Stimulated activated naive B cell treated with anti-CD40 and anti-IgM and Interleukin-4, amounts not matched to agents 10 μg/mL and 1 μg/mL and 100 μg/mL, for 72 hours (primary cell): ENCODE measurements around the gene STIM1.
"Not testable (repeated sequence)": the region's sequence is repeated elsewhere in the genome, so short reads cannot be mapped to it uniquely, and the experiment has no call there.

Experiments
- ATAC-seq, 2 donors: fragments of 150-1000 bp; cut with Tn5 transposase; replicated peaks; 2 replicates each; pipeline ENCODE4 v1.10.0; 2021; ENCODE audit warnings: moderate library complexity in 1 of 2
- DNase-seq: peaks from one replicate; pipeline ENCODE4 v3.0.0; 2021
- H3K27ac Mint-ChIP-seq: one replicate; pipeline ENCODE4 v1.8.0; 2022; ENCODE audit warnings: mild to moderate bottlenecking, mixed read lengths
- H3K27me3 Mint-ChIP-seq, 2 donors: one replicate each; pipeline ENCODE4 v1.8.0; 2022; ENCODE audit warnings: mixed read lengths in 2 of 2
- H3K36me3 Mint-ChIP-seq, 2 donors: one replicate each; pipeline ENCODE4 v1.8.0; 2022; ENCODE audit warnings: mixed read lengths in 2 of 2, mild to moderate bottlenecking in 1 of 2
- H3K4me1 Mint-ChIP-seq, 2 donors: one replicate each; pipeline ENCODE4 v1.8.0; 2022; ENCODE audit warnings: mixed read lengths in 2 of 2, mild to moderate bottlenecking in 1 of 2
- H3K4me3 Mint-ChIP-seq, 2 donors: one replicate each; pipeline ENCODE4 v1.8.0; 2022; ENCODE audit warnings: mild to moderate bottlenecking in 2 of 2, mixed read lengths in 2 of 2, moderate library complexity in 1 of 2
- H3K9me3 Mint-ChIP-seq, 2 donors: one replicate each; pipeline ENCODE4 v1.8.0; 2022; ENCODE audit warnings: mixed read lengths in 2 of 2, mild to moderate bottlenecking in 1 of 2

The STIM1 gene

GRCh38 chr11:3854660-3854976 is 846 bp upstream of the STIM1 start:
- H3K4me1 Mint-ChIP-seq, result peaks cover 45 to 53% of the 10 kb centered on the region in 2 donors
- H3K9me3 Mint-ChIP-seq, result no peaks in the 10 kb centered on the region
- no peak for DNase-seq
- peak overlapping the region; percentile 97 for H3K27ac Mint-ChIP-seq
- peaks cover 0 to 3% of the 10 kb centered on the region in 2 donors for H3K36me3 Mint-ChIP-seq
- ATAC-seq, result no peak
- H3K27me3 Mint-ChIP-seq, result no peaks in the 10 kb centered on the region
- H3K4me3 Mint-ChIP-seq, result peak overlapping the region; percentile 94 to 96

- no peaks in the 10 kb centered on the region for H3K27me3 Mint-ChIP-seq
- peaks cover 4 to 6% of the 10 kb centered on the region in 2 donors for H3K36me3 Mint-ChIP-seq
- peak; percentile 51 for DNase-seq
- peak overlapping the region; percentile 92 to 98 for H3K4me3 Mint-ChIP-seq
- no peaks in the 10 kb centered on the region for H3K9me3 Mint-ChIP-seq
- ATAC-seq, result peak; percentile 4 to 11
- H3K4me1 Mint-ChIP-seq, result peaks cover 51 to 64% of the 10 kb centered on the region in 2 donors
- H3K27ac Mint-ChIP-seq, result peak overlapping the region; percentile 97
These were observed 486 bp downstream of the STIM1 start for GRCh38 chr11:3855808-3856491.

- Mint-ChIP-seq H3K27ac (peak overlapping the region; percentile 97), H3K4me1 (peaks cover 58 to 75% of the 10 kb centered on the region in 2 donors), H3K27me3 (no peaks in the 10 kb centered on the region), H3K9me3 (no peaks in the 10 kb centered on the region), H3K4me3 (peak overlapping the region; percentile 92 to 98), H3K36me3 (peaks cover 6 to 12% of the 10 kb centered on the region in 2 donors)
- ATAC-seq (no peak), DNase-seq (no peak)
These were observed 1.5 kb downstream of the STIM1 start for GRCh38 chr11:3856856-3857553.

- H3K9me3 Mint-ChIP-seq, result no peaks in the 10 kb centered on the region
- H3K4me3 Mint-ChIP-seq, result peak overlapping the region; percentile 92 to 98
- DNase-seq (no peak), ATAC-seq (no peak)
- H3K27ac Mint-ChIP-seq, result peak overlapping the region; percentile 10
- peaks cover 6 to 14% of the 10 kb centered on the region in 2 donors for H3K36me3 Mint-ChIP-seq
- H3K27me3 Mint-ChIP-seq, result no peaks in the 10 kb centered on the region
- peaks cover 59 to 81% of the 10 kb centered on the region in 2 donors for H3K4me1 Mint-ChIP-seq
These were observed 2.2 kb downstream of the STIM1 start for GRCh38 chr11:3857628-3858027.

GRCh38 chr11:3859373-3859881 is 4.0 kb downstream of the STIM1 start:
- H3K4me3 Mint-ChIP-seq, result peak overlapping the region; percentile 50 to 55
- H3K4me1 Mint-ChIP-seq, result peaks cover 49 to 76% of the 10 kb centered on the region in 2 donors
- DNase-seq, result no peak
- H3K36me3 Mint-ChIP-seq, result peaks cover 6 to 14% of the 10 kb centered on the region in 2 donors
- H3K9me3 Mint-ChIP-seq, result no peaks in the 10 kb centered on the region
- no peak for ATAC-seq
- peak overlapping the region; percentile 47 for H3K27ac Mint-ChIP-seq
- no peaks in the 10 kb centered on the region for H3K27me3 Mint-ChIP-seq

DNA sequence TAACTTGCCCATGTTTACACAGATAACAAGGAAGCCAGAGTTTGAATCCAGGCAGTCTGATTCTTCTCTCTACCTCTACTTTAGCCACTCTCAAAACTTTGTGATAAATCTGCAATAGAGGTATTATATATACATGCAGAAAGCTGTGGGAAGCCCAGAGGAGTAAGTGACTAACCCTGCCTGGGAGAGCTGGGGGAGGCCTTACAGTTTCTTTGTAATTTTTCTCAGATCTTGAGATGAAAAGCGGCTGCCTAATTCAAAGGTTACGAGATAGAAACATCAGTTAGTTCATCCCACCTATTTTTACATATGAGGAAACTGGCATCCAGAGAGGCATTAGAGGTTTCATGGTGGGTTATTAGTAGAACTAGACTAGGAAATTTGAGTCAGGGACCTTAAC is 4.9 kb downstream of the STIM1 start:
- peaks cover 6 to 14% of the 10 kb centered on the region in 2 donors for H3K36me3 Mint-ChIP-seq
- peak overlapping the region; percentile 14 for H3K27ac Mint-ChIP-seq
- no peak for DNase-seq
- H3K9me3 Mint-ChIP-seq, result no peaks in the 10 kb centered on the region
- H3K4me3 Mint-ChIP-seq, result peak overlapping the region in 1 of 2 donors; percentile 76
- no peak for ATAC-seq
- H3K27me3 Mint-ChIP-seq, result no peaks in the 10 kb centered on the region
- peaks cover 53 to 81% of the 10 kb centered on the region in 2 donors for H3K4me1 Mint-ChIP-seq

DNA sequence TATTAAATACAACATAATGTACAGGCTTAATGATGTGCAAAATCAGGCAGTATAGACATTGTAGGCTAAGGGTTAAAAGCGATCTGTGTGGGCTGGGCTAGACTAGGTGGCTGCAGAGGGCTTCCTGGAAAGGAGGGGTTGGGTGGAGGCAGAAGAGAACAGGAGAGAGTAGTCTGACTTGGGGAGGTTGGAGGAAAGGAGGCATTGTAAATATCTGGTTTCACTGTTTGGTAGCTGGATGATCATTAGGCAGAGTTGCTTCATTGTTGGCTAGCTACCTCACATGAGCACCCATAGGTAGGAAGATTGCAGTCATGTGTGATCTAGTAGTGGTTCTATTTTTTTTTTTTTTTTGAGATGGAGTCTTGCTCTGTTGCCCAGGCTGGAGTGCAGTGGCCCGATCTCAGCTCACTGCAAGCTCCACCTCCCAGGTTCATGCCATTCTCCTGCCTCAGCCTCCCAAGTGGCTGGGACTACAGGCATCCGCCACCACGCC is 5.5 kb downstream of the STIM1 start:
- H3K4me1 Mint-ChIP-seq, result peaks cover 57 to 86% of the 10 kb centered on the region in 2 donors
- not testable (repeated sequence) for H3K27me3 Mint-ChIP-seq, DNase-seq, H3K9me3 Mint-ChIP-seq
- peak overlapping the region; percentile 42 to 76 for H3K4me3 Mint-ChIP-seq
- peaks cover 6 to 14% of the 10 kb centered on the region in 2 donors for H3K36me3 Mint-ChIP-seq
- ATAC-seq, result peak; percentile 44 to 63
- H3K27ac Mint-ChIP-seq, result peak overlapping the region; percentile 67

DNA sequence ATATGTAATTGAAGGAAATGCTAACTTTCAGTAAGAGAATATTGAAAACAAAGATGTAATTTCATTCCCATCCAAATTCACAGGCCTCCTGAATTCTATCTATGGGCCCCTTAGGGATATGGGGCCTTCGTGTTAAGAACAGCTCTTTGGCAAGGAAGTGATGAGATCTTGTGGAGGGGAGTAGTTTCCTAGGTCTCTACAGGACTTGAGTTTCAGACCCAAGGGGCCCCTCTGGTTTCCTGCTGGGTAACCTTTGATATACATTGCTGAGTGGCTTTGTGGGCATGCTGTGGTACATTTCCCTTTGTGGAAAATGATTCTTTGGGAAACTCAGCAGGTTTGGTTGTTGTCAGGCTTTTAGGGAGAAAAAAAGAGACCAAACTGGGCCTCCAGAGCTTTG is 6.2 kb downstream of the STIM1 start:
- Mint-ChIP-seq H3K27me3 (no peaks in the 10 kb centered on the region), H3K4me1 (peaks cover 57 to 87% of the 10 kb centered on the region in 2 donors), H3K4me3 (peak overlapping the region in 1 of 2 donors; percentile 48), H3K9me3 (no peaks in the 10 kb centered on the region), H3K27ac (peak overlapping the region; percentile 67), H3K36me3 (peaks cover 6 to 14% of the 10 kb centered on the region in 2 donors)
- ATAC-seq (no peak), DNase-seq (no peak)

GRCh38 chr11:3865388-3866193 is 10.1 kb downstream of the STIM1 start:
- peak overlapping the region; percentile 59 for H3K27ac Mint-ChIP-seq
- peak; percentile 18 to 35 for ATAC-seq
- no peak for DNase-seq
- H3K4me3 Mint-ChIP-seq, result peak overlapping the region; percentile 14 to 40
- H3K36me3 Mint-ChIP-seq, result peaks cover 6 to 10% of the 10 kb centered on the region in 2 donors
- no peaks in the 10 kb centered on the region for H3K27me3 Mint-ChIP-seq
- peaks cover 55 to 87% of the 10 kb centered on the region in 2 donors for H3K4me1 Mint-ChIP-seq
- H3K9me3 Mint-ChIP-seq, result no peaks in the 10 kb centered on the region

- Mint-ChIP-seq H3K27ac (peak overlapping the region; percentile 59), H3K27me3 (no peaks in the 10 kb centered on the region), H3K4me1 (peaks cover 54 to 87% of the 10 kb centered on the region in 2 donors), H3K4me3 (peak overlapping the region; percentile 14 to 40), H3K9me3 (no peaks in the 10 kb centered on the region), H3K36me3 (peaks cover 5 to 9% of the 10 kb centered on the region in 2 donors)
- DNase-seq (no peak), ATAC-seq (peak in 1 of 2 donors; percentile 28)
These were observed 10.7 kb downstream of the STIM1 start for GRCh38 chr11:3866206-3866605.

DNA sequence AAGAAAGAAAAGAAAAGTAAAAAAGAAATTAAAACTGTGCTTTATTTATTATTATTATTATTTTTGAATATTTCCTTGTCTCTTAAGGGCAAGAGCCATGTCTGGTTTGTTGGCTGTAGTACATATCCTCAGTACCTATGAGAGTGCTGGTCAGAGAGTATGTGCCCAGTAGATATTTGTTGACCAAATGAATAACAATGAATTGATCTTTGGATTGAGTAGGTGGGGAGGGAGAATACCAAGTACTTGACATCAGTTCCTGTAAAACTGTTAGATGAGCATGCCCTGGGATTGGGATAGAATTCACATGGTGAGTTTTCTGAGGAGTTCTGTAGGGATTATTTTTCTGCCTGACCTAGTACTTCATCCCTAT is 11.4 kb downstream of the STIM1 start:
- H3K27ac Mint-ChIP-seq, result peak overlapping the region; percentile 81
- H3K4me3 Mint-ChIP-seq, result peak overlapping the region in 1 of 2 donors; percentile 6

DNA sequence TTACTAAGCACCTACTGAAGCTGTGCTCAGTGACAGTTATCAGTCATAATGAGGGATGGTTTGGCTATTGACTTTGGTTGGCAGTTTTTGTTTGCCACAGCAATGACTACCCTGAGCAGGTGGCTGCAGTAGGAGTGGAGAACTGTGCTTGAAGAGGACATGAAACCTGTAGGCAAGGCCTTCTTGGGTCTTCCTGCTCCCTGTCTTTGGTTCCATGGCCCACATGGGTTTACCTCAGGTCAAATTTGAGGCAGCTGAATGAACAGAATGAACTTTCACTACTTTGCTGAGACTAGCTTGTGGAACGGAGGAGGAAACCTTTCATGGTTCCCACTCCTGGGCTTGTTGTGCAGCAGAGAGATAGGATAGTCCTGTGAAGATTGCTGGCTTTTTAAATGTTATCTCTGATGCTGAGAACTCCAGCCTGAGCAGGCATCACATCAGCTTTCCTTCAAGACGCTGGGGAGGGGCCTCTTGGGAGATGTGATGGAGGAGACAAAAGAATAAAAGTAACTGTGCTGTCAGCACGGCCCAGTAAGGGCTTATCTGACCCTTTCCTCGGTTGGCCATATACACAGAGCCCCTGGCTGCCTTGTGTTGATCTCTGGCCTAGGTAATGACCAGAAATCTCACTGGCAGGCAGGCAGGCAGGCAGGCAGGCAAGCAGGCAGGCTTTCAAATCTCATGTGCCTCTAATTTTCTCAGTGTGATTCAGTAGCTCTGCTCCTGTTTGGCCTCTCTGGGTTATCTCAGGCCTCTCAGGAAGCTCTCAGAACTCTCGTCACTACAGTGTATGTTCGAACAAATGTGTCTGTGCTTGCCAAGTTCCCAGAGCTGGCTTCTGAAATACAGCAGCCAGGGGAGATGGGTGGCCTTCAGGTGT is 12.0 kb downstream of the STIM1 start:
- Mint-ChIP-seq H3K4me1 (peaks cover 54 to 87% of the 10 kb centered on the region in 2 donors), H3K27ac (peak overlapping the region; percentile 81), H3K4me3 (peak overlapping the region in 1 of 2 donors; percentile 6), H3K9me3 (no peaks in the 10 kb centered on the region), H3K36me3 (peaks cover 3 to 6% of the 10 kb centered on the region in 2 donors), H3K27me3 (no peaks in the 10 kb centered on the region)
- peak; percentile 84 to 90 for ATAC-seq
- peak; percentile 48 for DNase-seq

More for the DNA sequence above, 11.4 kb downstream of the STIM1 start:
- Mint-ChIP-seq H3K9me3 (no peaks in the 10 kb centered on the region), H3K27me3 (no peaks in the 10 kb centered on the region), H3K4me1 (peaks cover 55 to 87% of the 10 kb centered on the region in 2 donors), H3K36me3 (peaks cover 5 to 7% of the 10 kb centered on the region in 2 donors)
- ATAC-seq (no peak), DNase-seq (no peak)

- peaks cover 8 to 12% of the 10 kb centered on the region in 2 donors for H3K36me3 Mint-ChIP-seq
- H3K9me3 Mint-ChIP-seq, result no peaks in the 10 kb centered on the region
- peaks cover 52 to 96% of the 10 kb centered on the region in 2 donors for H3K4me1 Mint-ChIP-seq
- peak; percentile 66 to 86 for ATAC-seq
- no peaks in the 10 kb centered on the region for H3K27me3 Mint-ChIP-seq
- H3K27ac Mint-ChIP-seq, result no peak overlapping the region
- peak overlapping the region in 1 of 2 donors; percentile 44 for H3K4me3 Mint-ChIP-seq
- no peak for DNase-seq
These were observed 18.4 kb downstream of the STIM1 start for GRCh38 chr11:3873712-3874349.
